Activated naive CD4-positive, alpha-beta T cell treated with anti-CD3 and anti-CD28 coated beads, Interleukin-2, amount 50 U/mL, for 16 hours (primary cell): ENCODE results near the gene ABHD1.
"Not testable (repeated sequence)": the region's sequence is repeated elsewhere in the genome, so short reads cannot be mapped to it uniquely, and the experiment has no call there.

Source experiments
- DNase-seq: peaks from one replicate; pipeline ENCODE4 v3.0.0-alpha.2; 2020

The ABHD1 gene

GRCh38 chr2:27123302-27124150 lies at the start of gene ABHD1:
TSS of gene ABHD1 (plus strand) at chr2:27123815. CDS start at chr2:27123949, 134 bp downstream.
- peak; percentile 60 for DNase-seq

GRCh38 chr2:27074738-27075565 lies 48.7 kb upstream of the ABHD1 start:
- DNase-seq: no peak

- DNase-seq: not testable (repeated sequence)
Measured at GRCh38 chr2:27075566-27075871, 48.1 kb upstream of the ABHD1 start.

GRCh38 chr2:27076323-27076722 lies 47.3 kb upstream of the ABHD1 start:
- no peak for DNase-seq

GRCh38 chr2:27077231-27077630 lies 46.4 kb upstream of the ABHD1 start:
- DNase-seq: no peak

GRCh38 chr2:27078267-27079194 lies 45.1 kb upstream of the ABHD1 start, which contains the start of gene EMILIN1:
TSS of gene EMILIN1 (plus strand) at chr2:27078615. CDS start at chr2:27079066, 451 bp downstream.
- DNase-seq: no peak

- DNase-seq: no peak
Measured at GRCh38 chr2:27079233-27080139, 44.1 kb upstream of the ABHD1 start.

GRCh38 chr2:27080140-27080469 lies 43.5 kb upstream of the ABHD1 start:
- no peak for DNase-seq

GRCh38 chr2:27080603-27080936 lies 43.0 kb upstream of the ABHD1 start:
- no peak for DNase-seq

GRCh38 chr2:27081984-27082772 lies 41.4 kb upstream of the ABHD1 start:
- no peak for DNase-seq

GRCh38 chr2:27082773-27083409 lies 40.7 kb upstream of the ABHD1 start:
- no peak for DNase-seq

GRCh38 chr2:27083410-27084296 lies 40.0 kb upstream of the ABHD1 start:
- no peak for DNase-seq

GRCh38 chr2:27084297-27085061 lies 39.1 kb upstream of the ABHD1 start:
- no peak for DNase-seq

- DNase-seq: no peak
Measured at GRCh38 chr2:27085062-27085672, 38.4 kb upstream of the ABHD1 start.

- DNase-seq: peak; percentile 42
Measured at GRCh38 chr2:27085673-27086089, 37.9 kb upstream of the ABHD1 start.

- DNase-seq: peak; percentile 97
Measured at GRCh38 chr2:27086090-27086723, 37.4 kb upstream of the ABHD1 start.

GRCh38 chr2:27086724-27087593 lies 36.7 kb upstream of the ABHD1 start, which contains the start of gene KHK:
TSS of gene KHK (plus strand) at chr2:27086772. CDS start at chr2:27087260, 488 bp downstream.
- DNase-seq: peak; percentile 24
